Measurements from ENCODE around the gene PSMB7. TPM values are rescaled to one million over a fixed set of nuclear protein-coding genes. Genes with fewer than 3 reads are reported as not detected.
A peak's percentile ranks its signal among the peaks of the same experiment; 100 is the strongest.

PSMB7 gene
- total and polyA plus RNA-seq, 2 of the 13 experiments (the other 11 are each of a cell fraction or from before 2014, with no cell fraction given): 259 to 291 TPM

- H3K27me3 ChIP-seq (ENCODE audit: control insufficient read depth in 1 of 2, insufficient read depth in 2 of 2, low read length in 2 of 2): no peaks in the 10 kb centered on the region
- ChIA-PET POLR2A (no interaction called here), CTCF (ENCODE audit: low intra/inter-chr PET ratio, low total read pairs) (no interaction called here)
- no TSS peak for BruUV-seq (replicated peaks)
- no peak for FAIRE-seq
- H3K4me1 ChIP-seq (ENCODE audit: insufficient read depth, low read length): no peaks in the 10 kb centered on the region
- no peak overlapping the region for H3K27ac ChIP-seq (ENCODE audit: extremely low read length, insufficient read depth, low read length)
- no peaks in the 10 kb centered on the region for H4K20me1 ChIP-seq (ENCODE audit: insufficient read depth, low read length)
- no peak overlapping the region for H3K4me2 ChIP-seq (ENCODE audit: low read depth, low read length)
- intact Hi-C loops (cut with micrococcal nuclease; ENCODE audit: unreplicated experiment): no loop called here
- H3K9me3 ChIP-seq (ENCODE audit: low read length): no peaks in the 10 kb centered on the region
- no peak overlapping the region for H3K9ac ChIP-seq (ENCODE audit: insufficient read depth, low read depth, low read length)
- no peak for DNase-seq (ENCODE audit: low spot score)
- H3K4me3 ChIP-seq (replicated peaks in 1 of 3; ENCODE audit: insufficient read depth in 1 of 3, low read depth in 2 of 3, low read length in 3 of 3): no peak overlapping the region
- no peaks in the 10 kb centered on the region for H3K79me2 ChIP-seq (ENCODE audit: insufficient read depth, low read length)
- WGBS (ENCODE audit: low lambda C conversion rate): 99% methylated on average over 7 of the region's 7 CpGs
- no peak overlapping the region for H2AFZ ChIP-seq (ENCODE audit: low read length)
- H3K36me3 ChIP-seq (replicated peaks in 1 of 2; ENCODE audit: control insufficient read depth in 1 of 2, insufficient read depth in 2 of 2, low read length in 2 of 2): peaks cover 47 to 70% of the 10 kb centered on the region in 2 experiments
- no peak for TF ChIP-seq SUZ12 (IDR thresholded peaks at IDR 0.05; ENCODE audit: low read depth, low read length)
- no peak for TF ChIP-seq HDAC1 (CRISPR knock-in tag; IDR thresholded peaks at IDR 0.05)
- peak; percentile 43 for TF ChIP-seq RBM22 (optimal IDR thresholded peaks at IDR 0.05; ENCODE audit: low read length)
- TF ChIP-seq REXO4 (CRISPR knock-in tag; IDR thresholded peaks at IDR 0.05; ENCODE audit: borderline replicate concordance): no peak
- TF ChIP-seq ZZZ3 (CRISPR knock-in tag; IDR thresholded peaks at IDR 0.05; ENCODE audit: borderline replicate concordance): no peak
- no peak for TF ChIP-seq ZNF292 (CRISPR knock-in tag; IDR thresholded peaks at IDR 0.05; ENCODE audit: borderline replicate concordance, low read depth)
- TF ChIP-seq ZBTB39 (CRISPR knock-in tag; IDR thresholded peaks at IDR 0.05): no peak
- ATAC-seq: no peak
- in situ Hi-C loops (cut with HindIII; ENCODE audit: extremely low pct_ligation_motif_present, low pct_unique_long_range_greater_than_20kb): no loop called here
Observed at GRCh38 chr9:124333203-124333579, 82.1 kb downstream of the PSMB7 start.
